ENCODE measurements around the gene FAM241A. TPM values are rescaled to one million over a fixed set of nuclear protein-coding genes. Genes with fewer than 3 reads are reported as not detected.

Gene FAM241A
- total and polyA plus RNA-seq, 2 donors (not counting 1 experiment from before 2014, with no cell fraction given) = 0.43 to 0.79 TPM

DNA sequence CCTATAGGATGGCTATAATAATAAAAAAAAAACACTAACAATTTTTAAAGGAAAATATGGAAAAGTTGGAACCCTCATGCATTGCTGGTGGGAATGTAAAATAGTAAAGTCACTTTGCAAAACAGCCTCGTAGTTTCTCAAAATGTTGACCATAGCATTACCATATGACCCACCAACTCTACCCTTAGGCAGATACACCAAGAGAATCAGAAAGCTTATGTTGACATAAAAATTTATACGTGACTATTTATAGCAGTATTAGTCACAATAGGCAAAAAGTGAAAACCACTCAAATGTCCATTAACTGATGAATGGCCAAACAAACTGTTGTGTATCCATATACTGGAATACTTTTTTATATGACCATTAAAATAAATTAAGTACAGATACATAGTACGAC lies 19.8 kb upstream of the FAM241A start:
- intact Hi-C loops (cut with micrococcal nuclease) = no loop called here
- Mint-ChIP-seq H3K4me3 (no peak overlapping the region), H3K9me3 (ENCODE audit: insufficient read depth) (no peaks in the 10 kb centered on the region), H3K4me1 (peaks cover 2% of the 10 kb centered on the region), H3K27me3 (peaks cover 3% of the 10 kb centered on the region), H3K27ac (no peak overlapping the region)
- DNase-seq (no peak), ATAC-seq (ENCODE audit: low read depth) (no peak)
- H4K20me1 ChIP-seq (ENCODE audit: control insufficient read depth, insufficient read depth, low read length, poor library complexity, severe bottlenecking) = no peaks in the 10 kb centered on the region
- CTCF ChIA-PET = interaction anchor here (0.7 kb wide), 1 partner anchor 425 kb away, joined by 4 read pairs; no protein-coding TSS in a partner anchor
- POLR2A ChIA-PET = no interaction called here
- no peaks in the 10 kb centered on the region for H3K36me3 ChIP-seq (replicated peaks in 1 of 2; ENCODE audit: control extremely low read depth in 1 of 2, control insufficient read depth in 1 of 2, extremely low read depth in 1 of 2, insufficient read depth in 2 of 2, low read length in 1 of 2)
- no CpG with 5 or more reads among the region's 3 CpGs for WGBS (ENCODE audit: insufficient coverage)
- H3K4me3 ChIP-seq (ENCODE audit: control extremely low read depth in 1 of 5, extremely low read depth in 1 of 5, insufficient read depth in 1 of 5, low read depth in 2 of 5, low read length in 4 of 5) = no peak overlapping the region
- no peak overlapping the region for H3K27ac ChIP-seq (ENCODE audit: low read length in 2 of 2)
- no peak overlapping the region for H3K9ac ChIP-seq (ENCODE audit: low read length)
- H3K9me3 ChIP-seq (ENCODE audit: control extremely low read depth in 1 of 3, control insufficient read depth in 2 of 3, insufficient read depth in 1 of 3, low read length in 2 of 3) = no peaks in the 10 kb centered on the region
- H3K79me2 ChIP-seq (ENCODE audit: control insufficient read depth, insufficient read depth, low read length) = no peaks in the 10 kb centered on the region
- no peaks in the 10 kb centered on the region for H3K4me1 ChIP-seq (ENCODE audit: control insufficient read depth in 2 of 2, insufficient read depth in 2 of 2, low read length in 2 of 2)
- no peak overlapping the region for H3K4me2 ChIP-seq (replicated peaks; ENCODE audit: low read depth, low read length, poor library complexity, severe bottlenecking)
- H2AFZ ChIP-seq (ENCODE audit: insufficient read depth, low read depth, low read length, poor library complexity, severe bottlenecking) = no peak overlapping the region
- no peaks in the 10 kb centered on the region for H3K27me3 ChIP-seq (replicated peaks in 1 of 4; ENCODE audit: control extremely low read depth in 1 of 4, control insufficient read depth in 3 of 4, insufficient read depth in 4 of 4, low read length in 3 of 4)
- TF ChIP-seq EZH2 (IDR thresholded peaks at IDR 0.05; ENCODE audit: borderline replicate concordance, insufficient read depth, low read depth, low read length, poor library complexity, severe bottlenecking) = no peak
- TF ChIP-seq, protein P1, sequence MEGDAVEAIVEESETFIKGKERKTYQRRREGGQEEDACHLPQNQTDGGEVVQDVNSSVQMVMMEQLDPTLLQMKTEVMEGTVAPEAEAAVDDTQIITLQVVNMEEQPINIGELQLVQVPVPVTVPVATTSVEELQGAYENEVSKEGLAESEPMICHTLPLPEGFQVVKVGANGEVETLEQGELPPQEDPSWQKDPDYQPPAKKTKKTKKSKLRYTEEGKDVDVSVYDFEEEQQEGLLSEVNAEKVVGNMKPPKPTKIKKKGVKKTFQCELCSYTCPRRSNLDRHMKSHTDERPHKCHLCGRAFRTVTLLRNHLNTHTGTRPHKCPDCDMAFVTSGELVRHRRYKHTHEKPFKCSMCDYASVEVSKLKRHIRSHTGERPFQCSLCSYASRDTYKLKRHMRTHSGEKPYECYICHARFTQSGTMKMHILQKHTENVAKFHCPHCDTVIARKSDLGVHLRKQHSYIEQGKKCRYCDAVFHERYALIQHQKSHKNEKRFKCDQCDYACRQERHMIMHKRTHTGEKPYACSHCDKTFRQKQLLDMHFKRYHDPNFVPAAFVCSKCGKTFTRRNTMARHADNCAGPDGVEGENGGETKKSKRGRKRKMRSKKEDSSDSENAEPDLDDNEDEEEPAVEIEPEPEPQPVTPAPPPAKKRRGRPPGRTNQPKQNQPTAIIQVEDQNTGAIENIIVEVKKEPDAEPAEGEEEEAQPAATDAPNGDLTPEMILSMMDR (IDR thresholded peaks at IDR 0.05) = no peak

DNA sequence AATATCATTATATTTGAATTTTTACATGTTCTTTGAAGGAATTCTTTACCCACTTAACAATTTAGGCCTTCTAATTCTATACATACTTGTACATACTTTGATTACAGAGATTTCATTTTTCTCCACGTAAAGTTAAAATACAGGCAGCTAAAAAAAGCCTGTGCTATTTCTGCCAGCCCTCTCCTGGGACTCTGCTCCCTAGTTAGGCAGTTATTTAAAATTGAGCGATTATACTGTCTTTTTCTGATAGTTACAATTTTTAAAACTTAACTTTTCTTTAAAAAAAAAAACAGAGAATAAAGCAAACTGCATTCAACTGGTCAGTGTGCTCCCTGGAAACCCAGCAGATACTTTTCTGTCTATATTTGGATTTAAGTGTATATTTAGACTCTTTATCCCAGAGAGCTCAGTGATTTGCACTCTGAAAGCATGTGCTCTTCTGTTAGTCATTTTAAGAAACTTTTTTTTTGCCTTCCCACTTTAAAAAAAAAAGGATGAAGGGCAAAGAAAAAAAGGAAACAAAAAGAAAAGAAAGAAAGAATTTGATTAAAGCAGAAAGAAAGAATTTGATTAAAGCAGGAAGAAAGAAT lies 18.1 kb upstream of the FAM241A start:
- POLR2A ChIA-PET = no interaction called here
- CTCF ChIA-PET = interaction anchor here (0.7 kb wide), 1 partner anchor 115 kb away, joined by 3 read pairs; no protein-coding TSS in a partner anchor
- no peak overlapping the region for H3K4me2 ChIP-seq (replicated peaks; ENCODE audit: low read depth, low read length, poor library complexity, severe bottlenecking)
- H3K9me3 ChIP-seq (ENCODE audit: control extremely low read depth in 1 of 3, control insufficient read depth in 2 of 3, insufficient read depth in 1 of 3, low read length in 2 of 3) = no peaks in the 10 kb centered on the region
- ATAC-seq (ENCODE audit: low read depth) (no peak), DNase-seq (no peak)
- H2AFZ ChIP-seq (ENCODE audit: insufficient read depth, low read depth, low read length, poor library complexity, severe bottlenecking) = no peak overlapping the region
- Mint-ChIP-seq H3K9me3 (ENCODE audit: insufficient read depth) (no peaks in the 10 kb centered on the region), H3K27ac (no peak overlapping the region), H3K27me3 (peaks cover 3% of the 10 kb centered on the region), H3K4me3 (no peak overlapping the region), H3K4me1 (peaks cover 2% of the 10 kb centered on the region)
- no peak overlapping the region for H3K4me3 ChIP-seq (ENCODE audit: control extremely low read depth in 1 of 5, extremely low read depth in 1 of 5, insufficient read depth in 1 of 5, low read depth in 2 of 5, low read length in 4 of 5)
- no peaks in the 10 kb centered on the region for H3K27me3 ChIP-seq (replicated peaks in 1 of 4; ENCODE audit: control extremely low read depth in 1 of 4, control insufficient read depth in 3 of 4, insufficient read depth in 4 of 4, low read length in 3 of 4)
- H3K79me2 ChIP-seq (ENCODE audit: control insufficient read depth, insufficient read depth, low read length) = no peaks in the 10 kb centered on the region
- no peak overlapping the region for H3K27ac ChIP-seq (ENCODE audit: low read length in 2 of 2)
- H3K4me1 ChIP-seq (ENCODE audit: control insufficient read depth in 2 of 2, insufficient read depth in 2 of 2, low read length in 2 of 2) = no peaks in the 10 kb centered on the region
- intact Hi-C loops (cut with micrococcal nuclease) = no loop called here
- no CpG with 5 or more reads among the region's 2 CpGs for whole genome bisulfite sequencing (ENCODE audit: insufficient coverage)
- TF ChIP-seq, protein P1 (IDR thresholded peaks at IDR 0.05) = no peak
- TF ChIP-seq EZH2 (IDR thresholded peaks at IDR 0.05; ENCODE audit: borderline replicate concordance, insufficient read depth, low read depth, low read length, poor library complexity, severe bottlenecking) = no peak
- no peaks in the 10 kb centered on the region for H3K36me3 ChIP-seq (replicated peaks in 1 of 2; ENCODE audit: control extremely low read depth in 1 of 2, control insufficient read depth in 1 of 2, extremely low read depth in 1 of 2, insufficient read depth in 2 of 2, low read length in 1 of 2)
- H4K20me1 ChIP-seq (ENCODE audit: control insufficient read depth, insufficient read depth, low read length, poor library complexity, severe bottlenecking) = no peaks in the 10 kb centered on the region
- no peak overlapping the region for H3K9ac ChIP-seq (ENCODE audit: low read length)

All from B cell (primary cell).